Measurements from ENCODE around the gene LSP1.

The LSP1 gene

GRCh38 chr11:1894759-1895158 is 41.9 kb downstream of the LSP1 start:
- TF ChIP-seq TAF1 (IDR thresholded peaks at IDR 0.05; ENCODE audit: low read depth, low read length) (no peak), POU2F2 (IDR thresholded peaks at IDR 0.05; ENCODE audit: low read depth, low read length) (no peak), POLR2AphosphoS5 (IDR thresholded peaks at IDR 0.05; ENCODE audit: low read depth, low read length) (no peak), POLR2A (IDR thresholded peaks at IDR 0.05; ENCODE audit: low read depth, low read length) (no peak), SPI1 (IDR thresholded peaks at IDR 0.05; ENCODE audit: low read depth, low read length) (no peak), PAX5 (IDR thresholded peaks at IDR 0.05; ENCODE audit: insufficient read depth, low read length, severe bottlenecking) (no peak)
- no peak for DNase-seq (ENCODE audit: insufficient read length, low spot score)
- FAIRE-seq: peak; percentile 67

GRCh38 chr11:1896468-1896867 is 43.6 kb downstream of the LSP1 start:
- peak; percentile 26 for FAIRE-seq
- TF ChIP-seq POU2F2 (IDR thresholded peaks at IDR 0.05; ENCODE audit: low read depth, low read length) (no peak), SPI1 (IDR thresholded peaks at IDR 0.05; ENCODE audit: low read depth, low read length) (no peak), TAF1 (IDR thresholded peaks at IDR 0.05; ENCODE audit: low read depth, low read length) (no peak), POLR2A (IDR thresholded peaks at IDR 0.05; ENCODE audit: low read depth, low read length) (no peak), POLR2AphosphoS5 (IDR thresholded peaks at IDR 0.05; ENCODE audit: low read depth, low read length) (no peak), PAX5 (IDR thresholded peaks at IDR 0.05; ENCODE audit: insufficient read depth, low read length, severe bottlenecking) (no peak)
- no peak for DNase-seq (ENCODE audit: insufficient read length, low spot score)

- FAIRE-seq (no peak), DNase-seq (ENCODE audit: insufficient read length, low spot score) (no peak)
- TF ChIP-seq TAF1 (IDR thresholded peaks at IDR 0.05; ENCODE audit: low read depth, low read length): peak; percentile 55
- no peak for TF ChIP-seq POU2F2 (IDR thresholded peaks at IDR 0.05; ENCODE audit: low read depth, low read length)
- no peak for TF ChIP-seq SPI1 (IDR thresholded peaks at IDR 0.05; ENCODE audit: low read depth, low read length)
- TF ChIP-seq POLR2A (IDR thresholded peaks at IDR 0.05; ENCODE audit: low read depth, low read length): peak; percentile 55; the same call in 1 of the 2 replicates
- no peak for TF ChIP-seq PAX5 (IDR thresholded peaks at IDR 0.05; ENCODE audit: insufficient read depth, low read length, severe bottlenecking)
- TF ChIP-seq POLR2AphosphoS5 (IDR thresholded peaks at IDR 0.05; ENCODE audit: low read depth, low read length): no peak
Observed at GRCh38 chr11:1896923-1897322, 44.0 kb downstream of the LSP1 start.

GRCh38 chr11:1899090-1899489 is 46.2 kb downstream of the LSP1 start:
- FAIRE-seq (no peak), DNase-seq (ENCODE audit: insufficient read length, low spot score) (no peak)
- TF ChIP-seq PAX5 (IDR thresholded peaks at IDR 0.05; ENCODE audit: insufficient read depth, low read length, severe bottlenecking) (no peak), SPI1 (IDR thresholded peaks at IDR 0.05; ENCODE audit: low read depth, low read length) (no peak), POLR2AphosphoS5 (IDR thresholded peaks at IDR 0.05; ENCODE audit: low read depth, low read length) (no peak), POU2F2 (IDR thresholded peaks at IDR 0.05; ENCODE audit: low read depth, low read length) (no peak), POLR2A (IDR thresholded peaks at IDR 0.05; ENCODE audit: low read depth, low read length) (no peak), TAF1 (IDR thresholded peaks at IDR 0.05; ENCODE audit: low read depth, low read length) (no peak)

- TF ChIP-seq SPI1 (IDR thresholded peaks at IDR 0.05; ENCODE audit: low read depth, low read length) (no peak), POU2F2 (IDR thresholded peaks at IDR 0.05; ENCODE audit: low read depth, low read length) (no peak), TAF1 (IDR thresholded peaks at IDR 0.05; ENCODE audit: low read depth, low read length) (no peak), POLR2AphosphoS5 (IDR thresholded peaks at IDR 0.05; ENCODE audit: low read depth, low read length) (no peak), POLR2A (IDR thresholded peaks at IDR 0.05; ENCODE audit: low read depth, low read length) (no peak), PAX5 (IDR thresholded peaks at IDR 0.05; ENCODE audit: insufficient read depth, low read length, severe bottlenecking) (no peak)
- FAIRE-seq (no peak), DNase-seq (ENCODE audit: insufficient read length, low spot score) (no peak)
Observed at GRCh38 chr11:1899686-1900085, 46.8 kb downstream of the LSP1 start.

GRCh38 chr11:1906181-1906580 is 53.3 kb downstream of the LSP1 start:
- TF ChIP-seq PAX5 (IDR thresholded peaks at IDR 0.05; ENCODE audit: insufficient read depth, low read length, severe bottlenecking) (no peak), SPI1 (IDR thresholded peaks at IDR 0.05; ENCODE audit: low read depth, low read length) (no peak), POU2F2 (IDR thresholded peaks at IDR 0.05; ENCODE audit: low read depth, low read length) (no peak), TAF1 (IDR thresholded peaks at IDR 0.05; ENCODE audit: low read depth, low read length) (no peak), POLR2A (IDR thresholded peaks at IDR 0.05; ENCODE audit: low read depth, low read length) (no peak), POLR2AphosphoS5 (IDR thresholded peaks at IDR 0.05; ENCODE audit: low read depth, low read length) (no peak)
- FAIRE-seq: no peak
- no peak for DNase-seq (ENCODE audit: insufficient read length, low spot score)

GRCh38 chr11:1906611-1907423 is 53.9 kb downstream of the LSP1 start:
- TF ChIP-seq SPI1 (IDR thresholded peaks at IDR 0.05; ENCODE audit: low read depth, low read length) (no peak), PAX5 (IDR thresholded peaks at IDR 0.05; ENCODE audit: insufficient read depth, low read length, severe bottlenecking) (no peak), POLR2A (IDR thresholded peaks at IDR 0.05; ENCODE audit: low read depth, low read length) (no peak), TAF1 (IDR thresholded peaks at IDR 0.05; ENCODE audit: low read depth, low read length) (no peak), POU2F2 (IDR thresholded peaks at IDR 0.05; ENCODE audit: low read depth, low read length) (no peak), POLR2AphosphoS5 (IDR thresholded peaks at IDR 0.05; ENCODE audit: low read depth, low read length) (no peak)
- DNase-seq (ENCODE audit: insufficient read length, low spot score) (no peak), FAIRE-seq (no peak)

GRCh38 chr11:1908618-1909017 is 55.7 kb downstream of the LSP1 start:
- DNase-seq (ENCODE audit: insufficient read length, low spot score) (no peak), FAIRE-seq (no peak)
- TF ChIP-seq SPI1 (IDR thresholded peaks at IDR 0.05; ENCODE audit: low read depth, low read length) (no peak), TAF1 (IDR thresholded peaks at IDR 0.05; ENCODE audit: low read depth, low read length) (no peak), POLR2A (IDR thresholded peaks at IDR 0.05; ENCODE audit: low read depth, low read length) (no peak), POU2F2 (IDR thresholded peaks at IDR 0.05; ENCODE audit: low read depth, low read length) (no peak), POLR2AphosphoS5 (IDR thresholded peaks at IDR 0.05; ENCODE audit: low read depth, low read length) (no peak), PAX5 (IDR thresholded peaks at IDR 0.05; ENCODE audit: insufficient read depth, low read length, severe bottlenecking) (no peak)

GRCh38 chr11:1909524-1909923 is 56.6 kb downstream of the LSP1 start:
- no peak for FAIRE-seq
- TF ChIP-seq PAX5 (IDR thresholded peaks at IDR 0.05; ENCODE audit: insufficient read depth, low read length, severe bottlenecking) (no peak), TAF1 (IDR thresholded peaks at IDR 0.05; ENCODE audit: low read depth, low read length) (no peak), POU2F2 (IDR thresholded peaks at IDR 0.05; ENCODE audit: low read depth, low read length) (no peak), SPI1 (IDR thresholded peaks at IDR 0.05; ENCODE audit: low read depth, low read length) (no peak), POLR2AphosphoS5 (IDR thresholded peaks at IDR 0.05; ENCODE audit: low read depth, low read length) (no peak), POLR2A (IDR thresholded peaks at IDR 0.05; ENCODE audit: low read depth, low read length) (no peak)
- no peak for DNase-seq (ENCODE audit: insufficient read length, low spot score)

All from GM12891 (cell line).